Thyroid gland (tissue), 4 donors: Measurements from ENCODE around the gene GOLGA6L24. TPM values are rescaled to one million over a fixed set of nuclear protein-coding genes. Genes with fewer than 3 reads are reported as not detected.
"Not testable (repeated sequence)": the region's sequence is repeated elsewhere in the genome, so short reads cannot be mapped to it uniquely, and the experiment has no call there.

Experiments
- DNase-seq, 2 donors: peaks; one replicate each; pipeline ENCODE4 v3.0.0-alpha.2; 2019
- H3K27ac ChIP-seq, 3 donors: fragments of 200-600 bp; sonication (generic); 1 replicate in 2 of 3; 2 replicates in 1 of 3; pipeline ENCODE4 v1.5.1; 2016 to 2019; ENCODE audit warnings: mild to moderate bottlenecking in 1 of 3, moderate library complexity in 1 of 3
- H3K27me3 ChIP-seq: fragments of 200-600 bp; sonication (generic); one replicate; pipeline ENCODE4 v1.5.1; 2019
- H3K36me3 ChIP-seq, 2 donors: fragments of 200-600 bp; sonication (generic); one replicate each; pipeline ENCODE4 v1.5.1; 2016 to 2019
- H3K4me1 ChIP-seq, 2 donors: fragments of 200-600 bp; sonication (generic); one replicate each; pipeline ENCODE4 v1.5.1; 2017 to 2019
- H3K4me3 ChIP-seq, 3 donors: fragments of 200-600 bp; sonication (generic); replicated peaks in 1 of 3; 1 replicate in 2 of 3; 2 replicates in 1 of 3; pipeline ENCODE4 v1.5.1; 2016; ENCODE audit warnings: mild to moderate bottlenecking in 1 of 3
- H3K9me3 ChIP-seq: fragments of 200-600 bp; sonication (generic); one replicate; pipeline ENCODE4 v1.5.1; 2017
- WGBS, 2 donors: methylation state at CpG; one replicate each; pipeline ENCODE4 v1.1.5; 2017; 5-methylcytosine and 5-hydroxymethylcytosine counted together
- intact Hi-C: fragments of 100-400 bp; cut with DNase I; formaldehyde crosslinking; loops from one replicate; pipeline ENCODE4 v1.15.1; 2023
- total RNA-seq, 4 donors: library from RNA; depleted of rRNA; stranded (reverse); fragments of >200 nt; gene quantifications; one replicate each; pipeline ENCODE4 v1.2.3, GENCODE V29; 2016

GOLGA6L24 gene, protein sequence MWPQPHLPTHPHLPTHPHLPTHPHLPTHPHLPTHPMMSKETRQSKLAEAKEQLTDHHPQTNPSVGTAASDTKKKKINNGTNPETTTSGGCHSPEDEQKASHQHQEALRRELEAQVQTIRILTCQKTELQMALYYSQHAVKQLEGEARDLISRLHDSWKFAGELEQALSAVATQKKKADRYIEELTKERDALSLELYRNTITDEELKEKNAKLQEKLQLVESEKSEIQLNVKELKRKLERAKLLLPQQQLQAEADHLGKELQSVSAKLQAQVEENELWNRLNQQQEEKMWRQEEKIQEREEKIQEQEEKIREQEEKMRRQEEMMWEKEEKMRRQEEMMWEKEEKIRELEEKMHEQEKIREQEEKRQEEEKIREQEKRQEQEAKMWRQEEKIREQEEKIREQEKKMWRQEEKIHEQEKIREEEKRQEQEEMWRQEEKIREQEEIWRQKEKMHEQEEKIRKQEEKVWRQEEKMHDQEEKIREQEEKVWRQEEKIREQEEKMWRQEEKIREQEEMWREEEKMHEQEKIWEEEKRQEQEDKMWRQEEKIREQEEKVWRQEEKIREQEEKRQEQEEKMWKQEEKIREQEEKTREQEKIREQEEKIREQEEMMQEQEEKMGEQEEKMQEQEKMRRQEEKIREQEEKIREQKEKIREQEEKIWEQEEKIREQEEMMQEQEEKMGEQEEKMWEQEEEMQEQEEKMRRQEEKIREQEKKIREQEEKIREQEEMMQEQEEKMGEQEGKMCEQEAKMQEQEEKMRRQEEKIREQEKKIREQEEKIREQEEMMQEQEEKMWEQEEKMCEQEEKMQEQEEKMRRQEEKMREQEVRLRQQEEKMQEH
- not detected for total RNA-seq

DNA sequence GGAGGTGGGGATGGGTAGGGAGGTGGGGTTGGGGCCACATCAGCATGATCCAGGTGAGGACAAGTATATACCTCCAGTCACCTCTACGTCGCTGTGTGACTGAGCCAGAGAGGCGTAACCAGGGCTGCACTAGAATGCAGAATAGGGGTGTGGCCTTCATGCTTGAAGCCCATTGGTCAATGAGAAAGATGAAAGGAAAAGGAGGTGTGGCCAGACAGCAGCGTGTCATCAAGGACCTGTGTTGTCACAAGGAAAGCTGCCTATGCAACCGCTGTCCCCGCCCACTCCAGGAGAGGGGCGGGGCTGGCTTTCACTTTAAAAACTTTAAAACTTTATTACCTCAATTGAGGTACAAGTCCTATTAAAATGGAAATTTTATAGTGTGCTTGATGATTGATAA lies at the start of gene GOLGA6L24:
TSS of gene GOLGA6L24 (minus strand) at position 101 of the 400 bp plus-strand sequence. CDS start at position 40, 61 bp downstream.
- WGBS, 2 donors, result no CpG with 5 or more reads among the region's 7 CpGs
- intact Hi-C loops, H3K4me1 ChIP-seq, H3K4me3 ChIP-seq, H3K36me3 ChIP-seq, H3K9me3 ChIP-seq, H3K27me3 ChIP-seq, DNase-seq, H3K27ac ChIP-seq: not testable (repeated sequence)

DNA sequence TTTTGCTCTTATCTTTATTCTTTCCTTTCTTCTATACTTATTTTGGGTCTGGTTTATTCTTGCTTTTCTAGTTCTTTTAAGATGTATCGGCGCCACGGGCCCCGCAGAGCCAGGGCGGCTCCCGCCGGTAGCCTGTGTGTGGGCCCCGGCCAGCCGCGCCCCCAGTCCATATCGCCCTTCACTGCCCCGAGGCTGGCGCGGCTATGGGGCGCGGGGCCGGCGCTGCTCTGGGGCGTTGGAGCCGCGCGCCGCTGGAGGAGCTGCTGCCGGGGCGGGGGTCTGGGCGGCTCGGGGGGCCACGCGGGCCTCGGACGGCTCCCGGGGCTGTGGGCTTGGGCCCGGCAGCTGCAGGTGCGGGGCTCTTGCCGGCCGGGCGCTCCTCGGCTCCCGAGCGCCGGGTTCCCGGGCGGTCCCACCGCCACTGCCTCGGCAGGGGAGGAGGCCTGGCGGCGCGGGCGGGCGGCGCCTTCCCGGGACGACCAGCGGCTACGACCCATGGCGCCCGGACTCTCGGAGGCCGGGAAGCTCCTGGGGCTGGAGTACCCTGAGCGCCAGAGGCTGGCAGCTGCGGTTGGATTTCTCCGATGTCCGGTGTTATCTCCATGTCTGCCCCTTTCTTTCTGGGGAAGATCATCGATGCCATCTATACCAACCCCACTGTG lies 45.0 kb upstream of the GOLGA6L24 start:
- not testable (repeated sequence) for H3K27ac ChIP-seq
- WGBS, 2 donors, result no CpG with 5 or more reads among the region's 64 CpGs

DNA sequence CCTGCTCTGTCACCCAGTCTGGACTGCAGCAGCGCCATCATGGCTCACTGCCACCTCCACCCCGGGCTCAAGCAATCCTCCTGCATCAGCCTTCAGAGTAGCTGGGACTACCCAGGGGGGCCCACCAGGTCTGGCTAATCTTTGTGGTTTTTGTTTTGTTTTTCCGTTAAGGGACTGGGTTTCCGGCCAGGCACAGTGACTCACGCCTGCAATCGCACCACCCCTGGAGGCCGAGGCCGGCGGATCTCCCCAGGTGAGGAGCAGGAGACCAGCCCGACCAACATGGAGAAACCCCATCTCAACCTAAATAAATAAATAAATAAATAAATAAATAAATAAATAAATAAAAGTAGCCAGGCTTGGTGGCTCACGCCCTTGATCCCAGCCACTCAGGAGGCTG lies 38.1 kb upstream of the GOLGA6L24 start:
- H3K27me3 ChIP-seq, intact Hi-C loops: not testable (repeated sequence)
- 71% methylated on average over 1 of the region's 11 CpGs; no CpG with 5 or more reads in 1 of the 2 donors for WGBS, 2 donors

More for the DNA sequence above, 45.0 kb upstream of the GOLGA6L24 start:
- H3K36me3 ChIP-seq, DNase-seq, H3K9me3 ChIP-seq, H3K4me1 ChIP-seq, intact Hi-C loops, H3K4me3 ChIP-seq, H3K27me3 ChIP-seq: not testable (repeated sequence)

DNA sequence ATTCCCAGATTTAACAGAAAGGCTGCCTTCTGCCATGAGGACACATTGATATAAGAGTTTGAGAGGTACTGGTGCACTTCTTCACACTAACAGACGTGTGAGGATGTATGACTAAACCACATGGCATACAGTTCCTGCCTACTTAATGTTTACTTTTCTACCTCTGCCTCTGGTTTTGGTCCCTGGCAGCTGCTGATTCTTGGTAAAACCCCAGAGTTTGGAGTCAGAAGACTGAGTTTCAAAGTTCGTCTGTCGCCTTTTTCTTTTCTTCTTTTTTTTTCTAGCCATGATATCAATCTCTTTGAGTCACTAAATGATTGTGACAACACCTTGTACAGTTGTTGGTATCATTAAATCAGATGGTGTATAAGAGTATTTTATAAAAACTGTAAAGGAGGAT lies 22.2 kb upstream of the GOLGA6L24 start:
- H3K36me3 ChIP-seq, H3K27me3 ChIP-seq, intact Hi-C loops, DNase-seq, H3K27ac ChIP-seq, H3K9me3 ChIP-seq, H3K4me1 ChIP-seq, H3K4me3 ChIP-seq: not testable (repeated sequence)
- WGBS, 2 donors, result 69 to 77% methylated on average over 3 of the region's 3 CpGs

More for the DNA sequence above, 38.1 kb upstream of the GOLGA6L24 start:
- H3K27ac ChIP-seq, H3K9me3 ChIP-seq, H3K4me3 ChIP-seq, DNase-seq, H3K4me1 ChIP-seq, H3K36me3 ChIP-seq: not testable (repeated sequence)

DNA sequence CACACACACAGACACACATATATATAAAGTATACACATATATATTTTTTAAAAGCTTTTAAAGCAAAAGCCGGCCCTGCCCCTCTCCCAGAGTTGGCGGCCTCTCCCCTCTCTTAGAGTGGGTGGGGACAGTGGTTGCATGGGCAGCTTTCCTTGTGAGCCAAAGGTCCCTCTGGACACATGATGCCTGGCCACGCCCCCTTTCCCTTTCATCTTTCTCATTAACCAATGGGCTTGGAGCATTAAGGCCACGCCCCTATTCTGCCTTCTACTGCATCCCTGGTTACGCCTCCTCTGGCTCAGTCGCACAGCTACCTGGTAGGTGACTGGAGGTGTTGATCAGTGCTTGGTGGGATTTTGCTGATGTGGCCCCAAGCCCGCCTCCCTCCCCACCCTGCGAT lies 20.5 kb upstream of the GOLGA6L24 start, which contains the start of gene GOLGA8F:
TSS of gene GOLGA8F (plus strand) at position 301 of the 400 bp plus-strand sequence. CDS start at position 399, 98 bp downstream.
- not testable (repeated sequence) for H3K27ac ChIP-seq
- no CpG with 5 or more reads among the region's 8 CpGs for WGBS, 2 donors

DNA sequence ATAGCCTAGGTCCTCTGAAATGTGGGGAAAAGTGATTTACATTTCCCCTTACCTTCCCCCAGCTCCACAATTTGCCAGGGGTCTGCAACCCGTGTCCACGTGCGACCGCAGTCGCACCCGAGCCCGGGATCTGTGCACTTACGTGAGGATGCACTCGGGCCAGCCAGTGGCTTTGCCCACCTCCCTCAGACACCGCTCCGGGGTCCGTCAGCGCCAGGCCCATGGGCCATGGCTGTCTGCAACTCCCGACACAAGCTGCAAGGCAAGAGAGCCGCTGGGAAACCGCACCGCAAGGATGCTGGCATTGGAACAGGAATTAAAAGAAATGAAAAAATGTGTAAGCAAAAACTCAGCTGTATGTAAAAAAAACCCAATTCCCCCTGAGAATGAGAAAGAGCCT lies 7.6 kb upstream of the GOLGA6L24 start:
- intact Hi-C loops, H3K4me1 ChIP-seq, H3K4me3 ChIP-seq, H3K9me3 ChIP-seq, H3K27ac ChIP-seq, H3K27me3 ChIP-seq, H3K36me3 ChIP-seq: not testable (repeated sequence)
- WGBS, 2 donors, result no CpG with 5 or more reads among the region's 17 CpGs
- peak in 1 of 2 donors; percentile 0 for DNase-seq

More for the DNA sequence above, 20.5 kb upstream of the GOLGA6L24 start, which contains the start of gene GOLGA8F:
- H3K27me3 ChIP-seq, DNase-seq, H3K36me3 ChIP-seq, H3K4me3 ChIP-seq, intact Hi-C loops, H3K9me3 ChIP-seq, H3K4me1 ChIP-seq: not testable (repeated sequence)

DNA sequence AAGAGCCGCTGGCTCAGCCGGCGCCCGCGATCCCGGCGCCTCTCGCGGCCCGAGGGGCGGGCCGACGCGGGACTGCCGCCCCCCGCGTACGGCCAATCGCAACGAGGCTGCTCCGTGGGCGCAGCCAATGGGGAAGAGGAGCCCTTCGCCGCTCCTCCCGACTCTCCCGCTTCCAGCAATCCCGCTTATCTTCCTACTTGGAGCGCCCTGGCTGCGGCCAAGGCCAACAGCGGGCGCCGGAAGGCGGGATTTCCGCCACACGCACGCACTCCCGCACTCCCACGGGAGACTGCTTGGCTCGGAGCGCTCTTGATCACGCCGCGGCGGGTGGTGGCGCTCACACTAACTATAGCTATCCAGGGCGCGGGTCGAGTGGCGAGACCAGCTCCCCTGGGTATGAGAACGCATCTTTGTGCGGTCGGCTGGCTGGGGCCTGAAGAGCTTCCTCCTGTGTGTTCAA lies 35.7 kb downstream of the GOLGA6L24 start, which contains the start of gene HERC2:
TSS of gene HERC2 (minus strand) at position 51 of the 460 bp plus-strand sequence. CDS start 746 bp downstream, outside the sequence.
- H3K27ac ChIP-seq, H3K4me3 ChIP-seq, intact Hi-C loops, H3K4me1 ChIP-seq, DNase-seq, H3K27me3 ChIP-seq, H3K9me3 ChIP-seq, H3K36me3 ChIP-seq: not testable (repeated sequence)
- WGBS, 2 donors, result no CpG with 5 or more reads among the region's 52 CpGs

DNA sequence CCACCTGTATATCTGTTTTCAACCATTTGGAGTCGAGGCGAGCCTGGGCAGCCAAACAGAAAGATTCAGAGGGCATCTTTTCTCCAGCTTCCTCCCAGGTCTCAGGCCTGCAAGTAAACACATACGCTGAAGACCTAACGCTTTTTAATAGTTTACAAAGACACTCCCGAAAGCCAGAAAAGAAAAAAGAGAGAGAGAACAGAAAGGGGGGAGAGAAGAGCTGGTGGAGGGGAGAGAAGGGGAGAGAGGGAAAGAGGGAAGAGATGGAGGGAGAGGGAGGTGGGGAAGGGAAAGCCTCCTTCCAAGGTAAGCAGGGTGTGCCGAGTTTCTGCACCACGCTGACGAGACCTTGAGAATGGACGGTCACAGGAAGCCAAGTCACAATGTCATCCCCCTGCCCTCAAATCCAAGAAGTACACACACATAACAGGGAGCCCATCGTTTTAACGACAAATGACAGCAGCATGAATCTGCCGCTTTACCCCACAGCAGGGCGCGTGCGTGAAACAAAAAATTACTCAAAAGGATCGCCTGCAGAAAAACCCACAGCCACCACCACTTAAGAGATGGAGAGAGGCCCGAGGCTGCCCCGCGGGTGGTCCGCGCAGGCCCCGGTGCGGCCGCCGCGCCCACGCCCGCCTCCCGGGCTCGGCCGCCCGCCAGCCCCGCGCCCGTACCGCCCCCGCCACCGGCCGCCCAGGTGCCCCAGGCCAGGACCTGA lies 36.4 kb downstream of the GOLGA6L24 start:
- H3K27ac ChIP-seq, H3K9me3 ChIP-seq, H3K4me3 ChIP-seq, H3K27me3 ChIP-seq, DNase-seq, H3K4me1 ChIP-seq, H3K36me3 ChIP-seq, intact Hi-C loops: not testable (repeated sequence)
- WGBS, 2 donors, result 2% methylated on average over 14 to 15 of the region's 39 CpGs

DNA sequence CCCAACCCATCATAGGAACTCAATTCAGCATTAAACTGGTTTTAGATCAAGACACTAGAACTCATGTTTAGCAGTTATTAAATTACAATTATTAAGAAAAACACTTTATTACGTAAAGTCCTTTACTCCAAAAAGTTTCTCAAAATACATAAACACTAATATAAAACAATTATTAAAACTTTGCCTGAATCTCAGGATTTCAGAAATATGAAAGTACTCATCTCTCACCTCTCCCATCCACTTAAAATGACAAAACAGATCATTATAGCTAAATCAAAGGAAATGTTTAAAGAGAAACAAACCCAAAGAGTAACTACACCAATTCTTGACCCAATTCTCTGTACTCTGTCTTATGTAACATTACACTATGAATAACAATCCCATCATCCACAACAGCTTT lies 38.2 kb downstream of the GOLGA6L24 start:
- H3K27ac ChIP-seq, intact Hi-C loops, H3K36me3 ChIP-seq, H3K27me3 ChIP-seq, H3K4me1 ChIP-seq, H3K9me3 ChIP-seq, DNase-seq, H3K4me3 ChIP-seq: not testable (repeated sequence)
- WGBS, 2 donors, result 96 to 98% methylated on average over 1 of the region's 1 CpG

DNA sequence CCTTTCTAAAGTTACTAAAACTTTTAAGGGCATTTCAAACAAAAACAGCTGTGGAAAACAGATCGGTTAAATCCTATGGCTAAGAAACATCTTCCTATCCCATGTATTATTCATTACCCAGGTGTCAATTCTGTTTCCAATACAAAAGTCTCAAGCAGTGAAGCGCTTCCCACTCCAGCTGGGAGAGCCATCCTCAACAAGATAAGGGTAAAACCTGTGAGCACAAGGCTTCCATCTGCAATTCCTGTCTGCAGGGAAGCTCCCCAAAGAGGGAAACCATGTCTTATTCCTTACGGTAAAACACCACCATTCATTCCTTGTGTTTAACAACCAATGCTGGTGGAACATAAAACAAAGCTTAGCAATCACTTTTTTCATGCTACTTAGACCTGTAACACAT lies 39.1 kb downstream of the GOLGA6L24 start:
- H3K9me3 ChIP-seq, intact Hi-C loops, H3K27ac ChIP-seq, H3K4me1 ChIP-seq, H3K36me3 ChIP-seq, DNase-seq, H3K4me3 ChIP-seq, H3K27me3 ChIP-seq: not testable (repeated sequence)
- no CpG with 5 or more reads among the region's 3 CpGs for WGBS, 2 donors

DNA sequence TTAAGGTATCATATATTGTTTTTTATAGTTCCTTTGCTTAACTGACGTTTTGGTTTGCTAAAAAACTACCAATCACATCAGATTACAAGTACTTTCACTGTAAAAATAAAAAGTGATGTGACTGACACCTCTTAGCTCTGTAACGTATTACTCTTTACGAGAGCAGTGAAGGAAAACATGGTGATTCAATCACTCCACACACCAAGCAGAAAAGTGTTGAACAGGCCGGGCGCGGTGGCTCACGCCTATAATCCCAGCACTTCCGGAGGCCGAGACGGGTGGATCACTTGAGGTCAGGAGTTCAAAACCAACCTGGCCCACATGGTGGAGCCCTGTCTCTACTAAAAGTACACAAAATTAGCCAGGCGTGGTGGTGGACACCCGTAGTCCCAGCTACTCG lies 39.8 kb downstream of the GOLGA6L24 start:
- 93 to 96% methylated on average over 13 of the region's 13 CpGs for WGBS, 2 donors
- H3K27ac ChIP-seq, H3K9me3 ChIP-seq, DNase-seq, H3K27me3 ChIP-seq, H3K4me3 ChIP-seq, H3K36me3 ChIP-seq, intact Hi-C loops, H3K4me1 ChIP-seq: not testable (repeated sequence)
